Immature natural killer cell (primary cell): ENCODE measurements around the gene GDPD5. TPM values are rescaled to one million over a fixed set of nuclear protein-coding genes. Genes with fewer than 3 reads are reported as not detected.

Experiments used
- DNase-seq, 3 donors: peaks; one replicate each; pipeline ENCODE4 v3.0.0; 2022; ENCODE audit warnings: mixed read lengths in 1 of 3
- H3K27ac Mint-ChIP-seq, 6 donors: one replicate each; pipeline ENCODE4 v1.8.0; 2020; ENCODE audit warnings: mixed read lengths in 6 of 6, mild to moderate bottlenecking in 5 of 6, inconsistent platforms in 4 of 6, moderate library complexity in 3 of 6
- H3K27me3 Mint-ChIP-seq, 3 donors: one replicate each; pipeline ENCODE4 v1.8.0; 2020 to 2021; ENCODE audit warnings: low read depth in 3 of 3, mild to moderate bottlenecking in 3 of 3, mixed read lengths in 3 of 3, moderate library complexity in 3 of 3, inconsistent platforms in 1 of 3
- H3K36me3 Mint-ChIP-seq, 3 donors: one replicate each; pipeline ENCODE4 v1.8.0; 2020; ENCODE audit warnings: mixed read lengths in 3 of 3, inconsistent platforms in 2 of 3, mild to moderate bottlenecking in 2 of 3
- H3K4me1 Mint-ChIP-seq, 2 donors: one replicate each; pipeline ENCODE4 v1.8.0; 2020; ENCODE audit warnings: inconsistent platforms in 2 of 2, mild to moderate bottlenecking in 2 of 2, mixed read lengths in 2 of 2, moderate library complexity in 1 of 2
- H3K4me3 Mint-ChIP-seq, 5 donors: one replicate each; pipeline ENCODE4 v1.8.0; 2020; ENCODE audit warnings: mild to moderate bottlenecking in 5 of 5, mixed read lengths in 5 of 5, inconsistent platforms in 3 of 5, moderate library complexity in 3 of 5
- H3K9me3 Mint-ChIP-seq, 6 donors: one replicate each; pipeline ENCODE4 v1.8.0; 2020; ENCODE audit warnings: mild to moderate bottlenecking in 6 of 6, mixed read lengths in 6 of 6, inconsistent platforms in 4 of 6, moderate library complexity in 3 of 6
- polyA plus RNA-seq, 3 donors: library from polyadenylated mRNA; unstranded; fragments of 300-500 nt; fragmentation: Illumina TruSeq; gene quantifications; one replicate each; pipeline ENCODE4 v1.2.3, GENCODE V29; 2021

GDPD5 gene
- polyA plus RNA-seq, 3 donors from 2014 or later = 1.8 to 9.2 (median 4.1) TPM

- peaks cover 2 to 14% (median 14%) of the 10 kb centered on the region in 3 donors for H3K27me3 Mint-ChIP-seq
Measured at GRCh38 chr11:75523811-75524664, 1.7 kb downstream of the GDPD5 start.

GRCh38 chr11:75523189-75523588 is 2.6 kb downstream of the GDPD5 start:
- H3K27ac Mint-ChIP-seq = peak overlapping the region in 1 of 6 donors; percentile 35
- no peaks in the 10 kb centered on the region for H3K9me3 Mint-ChIP-seq
- peak overlapping the region in 2 of 5 donors; percentile 85 to 92 for H3K4me3 Mint-ChIP-seq
- no peaks in the 10 kb centered on the region for H3K36me3 Mint-ChIP-seq
- no peak for DNase-seq
- H3K4me1 Mint-ChIP-seq = peaks cover 19 to 27% of the 10 kb centered on the region in 2 donors
- H3K27me3 Mint-ChIP-seq = peaks cover 0 to 14% (median 14%) of the 10 kb centered on the region in 3 donors

More at GRCh38 chr11:75523811-75524664, 1.7 kb downstream of the GDPD5 start:
- peak in 1 of 3 donors; percentile 10 for DNase-seq
- Mint-ChIP-seq H3K36me3 (no peaks in the 10 kb centered on the region), H3K27ac (peak overlapping the region in 1 of 6 donors; percentile 83), H3K9me3 (no peaks in the 10 kb centered on the region), H3K4me3 (peak overlapping the region; percentile 83 to 92 (median 86)), H3K4me1 (peaks cover 19 to 27% of the 10 kb centered on the region in 2 donors)

GRCh38 chr11:75522286-75523044 is 3.3 kb downstream of the GDPD5 start:
- no peaks in the 10 kb centered on the region for H3K9me3 Mint-ChIP-seq

GRCh38 chr11:75520688-75521087 is 5.1 kb downstream of the GDPD5 start:
- Mint-ChIP-seq H3K27ac (no peak overlapping the region), H3K4me1 (peaks cover 39 to 41% of the 10 kb centered on the region in 2 donors)

More at GRCh38 chr11:75522286-75523044, 3.3 kb downstream of the GDPD5 start:
- Mint-ChIP-seq H3K27ac (no peak overlapping the region), H3K4me3 (no peak overlapping the region), H3K27me3 (peaks cover 0 to 15% (median 14%) of the 10 kb centered on the region in 3 donors), H3K36me3 (no peaks in the 10 kb centered on the region), H3K4me1 (peaks cover 23 to 30% of the 10 kb centered on the region in 2 donors)
- no peak for DNase-seq

GRCh38 chr11:75518771-75519653 is 6.7 kb downstream of the GDPD5 start:
- DNase-seq = no peak
- no peaks in the 10 kb centered on the region for H3K9me3 Mint-ChIP-seq
- H3K36me3 Mint-ChIP-seq = peaks cover 0 to 3% (median 0%) of the 10 kb centered on the region in 3 donors
- peaks cover 8 to 22% (median 12%) of the 10 kb centered on the region in 3 donors for H3K27me3 Mint-ChIP-seq
- H3K4me3 Mint-ChIP-seq = peak overlapping the region in 1 of 5 donors; percentile 29
- peaks cover 31 to 34% of the 10 kb centered on the region in 2 donors for H3K4me1 Mint-ChIP-seq
- H3K27ac Mint-ChIP-seq = peak overlapping the region in 2 of 6 donors; percentile 12 to 53

More at GRCh38 chr11:75520688-75521087, 5.1 kb downstream of the GDPD5 start:
- no peak overlapping the region for H3K4me3 Mint-ChIP-seq
- H3K27me3 Mint-ChIP-seq = peaks cover 5 to 28% (median 18%) of the 10 kb centered on the region in 3 donors
- DNase-seq = no peak
- no peaks in the 10 kb centered on the region for H3K9me3 Mint-ChIP-seq
- peaks cover 0 to 3% (median 0%) of the 10 kb centered on the region in 3 donors for H3K36me3 Mint-ChIP-seq

- Mint-ChIP-seq H3K4me1 (peaks cover 23 to 25% of the 10 kb centered on the region in 2 donors), H3K36me3 (peaks cover 0 to 6% (median 0%) of the 10 kb centered on the region in 3 donors), H3K4me3 (no peak overlapping the region), H3K27me3 (peaks cover 6 to 20% (median 8%) of the 10 kb centered on the region in 3 donors), H3K27ac (no peak overlapping the region), H3K9me3 (no peaks in the 10 kb centered on the region)
- DNase-seq = no peak
Measured at GRCh38 chr11:75518204-75518549, 7.6 kb downstream of the GDPD5 start.

- Mint-ChIP-seq H3K4me1 (peaks cover 23 to 24% of the 10 kb centered on the region in 2 donors), H3K36me3 (peaks cover 0 to 6% (median 0%) of the 10 kb centered on the region in 3 donors), H3K27me3 (peaks cover 4 to 20% (median 8%) of the 10 kb centered on the region in 3 donors), H3K27ac (peak overlapping the region in 2 of 6 donors; percentile 1 to 57), H3K9me3 (no peaks in the 10 kb centered on the region), H3K4me3 (peak overlapping the region; percentile 44 to 74 (median 71))
- DNase-seq = no peak
Measured at GRCh38 chr11:75516886-75517285, 8.9 kb downstream of the GDPD5 start.

- Mint-ChIP-seq H3K36me3 (peaks cover 0 to 6% (median 0%) of the 10 kb centered on the region in 3 donors), H3K27ac (no peak overlapping the region), H3K4me3 (peak overlapping the region in 3 of 5 donors; percentile 17 to 35 (median 24)), H3K4me1 (peaks cover 23 to 24% of the 10 kb centered on the region in 2 donors), H3K27me3 (peaks cover 4 to 22% (median 8%) of the 10 kb centered on the region in 3 donors), H3K9me3 (no peaks in the 10 kb centered on the region)
- no peak for DNase-seq
Measured at GRCh38 chr11:75516140-75516539, 9.6 kb downstream of the GDPD5 start.

GRCh38 chr11:75514596-75514995 is 11.1 kb downstream of the GDPD5 start:
- Mint-ChIP-seq H3K36me3 (peaks cover 0 to 6% (median 0%) of the 10 kb centered on the region in 3 donors), H3K27ac (no peak overlapping the region), H3K4me3 (no peak overlapping the region), H3K27me3 (peaks cover 4 to 18% (median 8%) of the 10 kb centered on the region in 3 donors), H3K4me1 (peaks cover 23 to 24% of the 10 kb centered on the region in 2 donors), H3K9me3 (no peaks in the 10 kb centered on the region)
- no peak for DNase-seq

GRCh38 chr11:75513250-75513649 is 12.5 kb downstream of the GDPD5 start:
- Mint-ChIP-seq H3K27me3 (peaks cover 4 to 18% (median 8%) of the 10 kb centered on the region in 3 donors), H3K27ac (no peak overlapping the region), H3K36me3 (peaks cover 0 to 6% (median 0%) of the 10 kb centered on the region in 3 donors), H3K4me1 (peaks cover 33 to 36% of the 10 kb centered on the region in 2 donors), H3K4me3 (no peak overlapping the region), H3K9me3 (no peaks in the 10 kb centered on the region)
- DNase-seq = no peak

GRCh38 chr11:75510723-75511019 is 15.1 kb downstream of the GDPD5 start:
- no peak for DNase-seq
- Mint-ChIP-seq H3K9me3 (no peaks in the 10 kb centered on the region), H3K27ac (no peak overlapping the region), H3K27me3 (peaks cover 0 to 3% (median 2%) of the 10 kb centered on the region in 3 donors), H3K36me3 (peaks cover 0 to 3% (median 0%) of the 10 kb centered on the region in 3 donors), H3K4me3 (no peak overlapping the region), H3K4me1 (peaks cover 22 to 24% of the 10 kb centered on the region in 2 donors)

GRCh38 chr11:75510004-75510722 is 15.6 kb downstream of the GDPD5 start:
- Mint-ChIP-seq H3K27ac (peak overlapping the region in 1 of 6 donors; percentile 53), H3K4me3 (no peak overlapping the region), H3K36me3 (peaks cover 0 to 3% (median 0%) of the 10 kb centered on the region in 3 donors), H3K4me1 (peaks cover 21 to 22% of the 10 kb centered on the region in 2 donors), H3K27me3 (peaks cover 0 to 3% (median 2%) of the 10 kb centered on the region in 3 donors), H3K9me3 (no peaks in the 10 kb centered on the region)
- no peak for DNase-seq
